GM18526 (cell line): Measurements from ENCODE around the gene SFSWAP.

Experiments used
- POLR2A ChIP-seq: IDR thresholded peaks from 3 replicates; pipeline ENCODE4 v1.6.1; 2011; ENCODE audit not compliant: insufficient read length; ENCODE audit errors: extremely low read depth

Gene SFSWAP

GRCh38 chr12:131735476-131736445 is 24.9 kb downstream of the SFSWAP start:
- TF ChIP-seq POLR2A = no peak

- TF ChIP-seq POLR2A = no peak
These were observed 25.7 kb downstream of the SFSWAP start for GRCh38 chr12:131736446-131737149.

GRCh38 chr12:131737150-131737827 is 26.4 kb downstream of the SFSWAP start:
- no peak for TF ChIP-seq POLR2A

- no peak for TF ChIP-seq POLR2A
These were observed 27.3 kb downstream of the SFSWAP start for GRCh38 chr12:131738196-131738595.

- no peak for TF ChIP-seq POLR2A
These were observed 29.7 kb downstream of the SFSWAP start for GRCh38 chr12:131740626-131741025.

GRCh38 chr12:131745706-131746105 is 34.8 kb downstream of the SFSWAP start:
- TF ChIP-seq POLR2A = no peak

- TF ChIP-seq POLR2A = no peak
These were observed 36.6 kb downstream of the SFSWAP start for GRCh38 chr12:131747276-131748177.

GRCh38 chr12:131749618-131750315 is 38.9 kb downstream of the SFSWAP start:
- no peak for TF ChIP-seq POLR2A

- no peak for TF ChIP-seq POLR2A
These were observed 40.4 kb downstream of the SFSWAP start for GRCh38 chr12:131751335-131751734.

GRCh38 chr12:131752451-131752850 is 41.6 kb downstream of the SFSWAP start:
- TF ChIP-seq POLR2A = no peak

- TF ChIP-seq POLR2A = no peak
These were observed 42.1 kb downstream of the SFSWAP start for GRCh38 chr12:131753005-131753404.

- no peak for TF ChIP-seq POLR2A
These were observed 42.9 kb downstream of the SFSWAP start for GRCh38 chr12:131753757-131754156.

- no peak for TF ChIP-seq POLR2A
These were observed 43.3 kb downstream of the SFSWAP start for GRCh38 chr12:131754184-131754583.
